IMR-90 (cell line): ENCODE measurements around the gene CCL15. TPM values are rescaled to one million over a fixed set of nuclear protein-coding genes. Genes with fewer than 3 reads are reported as not detected.

ENCODE experiments used
- ATAC-seq: fragments of 200-7000 bp; cut with Tn5 transposase; 2 replicates; pipeline ENCODE4 v1.9.1; 2020; ENCODE audit warnings: low read depth, mild to moderate bottlenecking, moderate library complexity
- BruUV-seq: library from RNA; stranded (reverse); fragments of 400-500 nt; replicated peaks from 2 replicates; lab custom pipeline; 2021; lab: Mats Ljungman, UMichigan
- CTCF ChIA-PET: fragments of 300-600 bp; formaldehyde crosslinking; extraction: SDS; loops from one replicate; lab custom pipeline; 2021; ENCODE audit warnings: antibody characterized with exemption; lab: Yijun Ruan, JAX
- POLR2A ChIA-PET: fragments of 300-600 bp; sonication (Branson Sonifier 250); formaldehyde crosslinking; loops from one replicate; lab custom pipeline; 2022; ENCODE audit warnings: antibody characterized with exemption; ENCODE audit not compliant: unreplicated experiment; lab: Charles Lee
- DNase-seq: peaks from one replicate; pipeline ENCODE4 v3.0.0; 2013
- H2AFZ ChIP-seq: replicated peaks from 2 replicates; pipeline ENCODE3; 2013; ENCODE audit warnings: low read length, mild to moderate bottlenecking; ENCODE audit not compliant: poor library complexity
- H2AK5ac ChIP-seq: 2 replicates; pipeline ENCODE4 v1.6.1; 2013; ENCODE audit warnings: low read depth, low read length, inconsistent platforms
- H2AK9ac ChIP-seq: replicated peaks from 2 replicates; pipeline ENCODE3; 2013; ENCODE audit warnings: mild to moderate bottlenecking, low read depth, low read length, moderate library complexity; ENCODE audit not compliant: poor library complexity
- H2BK120ac ChIP-seq: 2 replicates; pipeline ENCODE4 v1.6.1; 2013; ENCODE audit warnings: low read depth, low read length, inconsistent platforms
- H2BK15ac ChIP-seq: 3 replicates; pipeline ENCODE4 v1.6.1; 2013; ENCODE audit warnings: low read depth, low read length, inconsistent platforms
- H2BK20ac ChIP-seq: 2 replicates; pipeline ENCODE4 v1.6.1; 2013; ENCODE audit warnings: low read depth, mild to moderate bottlenecking, inconsistent platforms, low read length, moderate library complexity
- H2BK5ac ChIP-seq: 2 replicates; pipeline ENCODE4 v1.6.1; 2013; ENCODE audit warnings: mild to moderate bottlenecking, low read depth, low read length, inconsistent platforms; ENCODE audit not compliant: poor library complexity, severe bottlenecking
- H3K14ac ChIP-seq: replicated peaks from 2 replicates; pipeline ENCODE4 v1.6.1; 2013; ENCODE audit warnings: low read depth, low read length, inconsistent platforms
- H3K18ac ChIP-seq: 2 replicates; pipeline ENCODE4 v1.6.1; 2013; ENCODE audit warnings: low read depth, low read length, control low read depth
- H3K23ac ChIP-seq: 2 replicates; pipeline ENCODE4 v1.6.1; 2013; ENCODE audit warnings: low read depth, low read length, inconsistent platforms
- H3K27ac ChIP-seq: 2 replicates; pipeline ENCODE4 v1.5.1; 2013; ENCODE audit warnings: mild to moderate bottlenecking, control low read depth, low read length; ENCODE audit not compliant: insufficient read depth
- H3K27me3 ChIP-seq: 2 replicates; pipeline ENCODE4 v1.6.1; 2013; ENCODE audit warnings: low read length; ENCODE audit not compliant: control insufficient read depth, insufficient read depth
- H3K36me3 ChIP-seq: 2 replicates; pipeline ENCODE4 v1.6.1; 2013; ENCODE audit warnings: low read length, mixed read lengths; ENCODE audit not compliant: control insufficient read depth, insufficient read depth
- H3K4ac ChIP-seq: 2 replicates; pipeline ENCODE4 v1.6.1; 2013; ENCODE audit warnings: low read depth, low read length, inconsistent platforms
- H3K4me1 ChIP-seq: 2 replicates; pipeline ENCODE4 v1.6.1; 2013; ENCODE audit warnings: low read length, mixed read lengths; ENCODE audit not compliant: control insufficient read depth, insufficient read depth
- H3K4me2 ChIP-seq: 2 replicates; pipeline ENCODE4 v1.6.1; 2013; ENCODE audit warnings: low read depth, mild to moderate bottlenecking, control low read depth, low read length, moderate library complexity
- H3K4me3 ChIP-seq: 2 replicates; pipeline ENCODE4 v1.5.1; 2013; ENCODE audit warnings: low read depth, mild to moderate bottlenecking, control low read depth, low read length, moderate library complexity; ENCODE audit not compliant: insufficient read depth
- H3K56ac ChIP-seq: 2 replicates; pipeline ENCODE4 v1.6.1; 2013; ENCODE audit warnings: low read length, inconsistent platforms; ENCODE audit not compliant: insufficient read depth; ENCODE audit errors: extremely low read depth
- H3K79me1 ChIP-seq, 2 experiments: 2 replicates each; pipeline ENCODE4 v1.6.1; 2013; ENCODE audit warnings: low read length in 2 of 2, inconsistent platforms in 1 of 2, low read depth in 1 of 2
- H3K9ac ChIP-seq: 2 replicates; pipeline ENCODE4 v1.6.1; 2013; ENCODE audit warnings: low read depth, low read length, control low read depth
- H3K9me1 ChIP-seq: 2 replicates; pipeline ENCODE4 v1.6.1; 2013; ENCODE audit warnings: low read length, inconsistent platforms; ENCODE audit not compliant: insufficient read depth
- H3K9me3 ChIP-seq: 2 replicates; pipeline ENCODE4 v1.6.1; 2013; ENCODE audit warnings: low read length; ENCODE audit not compliant: control insufficient read depth, insufficient read depth
- H4K20me1 ChIP-seq: 2 replicates; pipeline ENCODE4 v1.6.1; 2013; ENCODE audit warnings: low read length, inconsistent platforms; ENCODE audit not compliant: insufficient read depth
- H4K5ac ChIP-seq: 2 replicates; pipeline ENCODE4 v1.6.1; 2013; ENCODE audit warnings: mild to moderate bottlenecking, low read depth, low read length, control low read depth
- H4K8ac ChIP-seq, 2 experiments: 2 replicates each; pipeline ENCODE4 v1.6.1; 2013; ENCODE audit warnings: low read depth in 2 of 2, low read length in 2 of 2, control low read depth in 1 of 2, inconsistent platforms in 1 of 2
- H4K91ac ChIP-seq: 2 replicates; pipeline ENCODE4 v1.6.1; 2013; ENCODE audit warnings: low read depth, low read length, inconsistent platforms; ENCODE audit not compliant: insufficient read depth
- BHLHE40 ChIP-seq: fragments of 150-350 bp; IDR thresholded peaks from 2 replicates; pipeline ENCODE4 v1.6.1; 2016; ENCODE audit warnings: mild to moderate bottlenecking, low read depth, low read length
- CEBPB ChIP-seq: IDR thresholded peaks from 2 replicates; pipeline ENCODE4 v1.6.1; 2012; ENCODE audit warnings: low read depth, low read length, improper control_type of control experiment
- CHD1 ChIP-seq: IDR thresholded peaks from 2 replicates; pipeline ENCODE4 v1.6.1; 2012; ENCODE audit warnings: low read depth, low read length, improper control_type of control experiment
- FOS ChIP-seq: fragments of 150-350 bp; IDR thresholded peaks from 2 replicates; pipeline ENCODE4 v1.6.1; 2016; ENCODE audit warnings: low read depth, low read length
- MAFK ChIP-seq: IDR thresholded peaks from 2 replicates; pipeline ENCODE4 v1.6.1; 2012; ENCODE audit warnings: low read depth, low read length, improper control_type of control experiment
- MAZ ChIP-seq: IDR thresholded peaks from 2 replicates; pipeline ENCODE4 v1.6.1; 2012; ENCODE audit warnings: low read depth, mild to moderate bottlenecking, low read length, improper control_type of control experiment, moderate library complexity, borderline replicate concordance
- MXI1 ChIP-seq: IDR thresholded peaks from 2 replicates; pipeline ENCODE4 v1.6.1; 2012; ENCODE audit warnings: low read depth, mild to moderate bottlenecking, low read length, moderate library complexity, borderline replicate concordance
- NFE2L2 ChIP-seq: fragments of 150-350 bp; IDR thresholded peaks from 2 replicates; pipeline ENCODE4 v1.6.1; 2016; ENCODE audit warnings: low read depth, mild to moderate bottlenecking, low read length
- POLR2A ChIP-seq: IDR thresholded peaks from 2 replicates; pipeline ENCODE4 v1.6.1; 2012; ENCODE audit warnings: mild to moderate bottlenecking, low read depth, low read length
- RAD21 ChIP-seq: IDR thresholded peaks from 2 replicates; pipeline ENCODE4 v1.6.1; 2012; ENCODE audit warnings: low read length, improper control_type of control experiment
- RCOR1 ChIP-seq: IDR thresholded peaks from 2 replicates; pipeline ENCODE4 v1.6.1; 2012; ENCODE audit warnings: mild to moderate bottlenecking, low read length, improper control_type of control experiment; ENCODE audit not compliant: insufficient replicate concordance
- RFX5 ChIP-seq: IDR thresholded peaks from 2 replicates; pipeline ENCODE4 v1.8.0; 2012; ENCODE audit warnings: low read depth, mild to moderate bottlenecking, low read length, moderate library complexity
- SMC3 ChIP-seq: fragments of 150-350 bp; IDR thresholded peaks from 2 replicates; pipeline ENCODE4 v1.6.1; 2016; ENCODE audit warnings: low read depth, mild to moderate bottlenecking, antibody characterized with exemption, low read length, moderate library complexity
- USF2 ChIP-seq: fragments of 150-350 bp; IDR thresholded peaks from 2 replicates; pipeline ENCODE4 v1.6.1; 2017; ENCODE audit warnings: mild to moderate bottlenecking, antibody characterized with exemption, low read length, low read depth
- WGBS, 2 experiments: methylation state at CpG; one replicate each; pipeline versions ENCODE4 v1.1.5 to v1.1.7; 2013; ENCODE audit warnings: missing lambda C conversion rate in 2 of 2; ENCODE audit not compliant: insufficient read length in 1 of 2; ENCODE audit errors: extremely low coverage in 2 of 2; 5-methylcytosine and 5-hydroxymethylcytosine counted together
- dilution Hi-C: fragments of 300-500 bp; cut with HindIII; formaldehyde crosslinking; loops from one replicate; pipeline ENCODE4 v1.14.3; 2018; ENCODE audit warnings: low sequenced_read_pairs; ENCODE audit not compliant: unreplicated experiment
- in situ Hi-C: fragments of 300-500 bp; cut with MboI; formaldehyde crosslinking; loops from 3 replicates; pipeline ENCODE4 v1.14.3; 2019; ENCODE audit warnings: low sequenced_read_pairs, inconsistent platforms, mixed read lengths
- intact Hi-C: fragments of 100-400 bp; cut with micrococcal nuclease; formaldehyde crosslinking; loops from 2 replicates; pipeline ENCODE4 v1.10.0; 2022
- polyA plus RNA-seq, 3 experiments: library from polyadenylated mRNA; depleted of rRNA; stranded (reverse); fragments of >200 nt; gene quantifications; 2 replicates each; pipeline ENCODE4 v1.2.3, GENCODE V29; 2012; ENCODE audit warnings: low replicate concordance in 1 of 3
- total RNA-seq: library from RNA; depleted of rRNA; stranded (reverse); fragments of >200 nt; gene quantifications from 2 replicates; pipeline ENCODE4 v1.2.3, GENCODE V29; 2012
- TF ChIP-seq, protein P1 (sequence below): fragments of 150-350 bp; IDR thresholded peaks from 2 replicates; pipeline ENCODE4 v1.6.1; 2016; ENCODE audit warnings: low read depth, mild to moderate bottlenecking, low read length, moderate library complexity, borderline replicate concordance
- TF ChIP-seq, protein P2 (sequence below): conservative IDR thresholded peaks from 2 replicates; pipeline ENCODE4 v1.5.1; 2012; ENCODE audit warnings: mild to moderate bottlenecking, low read depth, low read length, improper control_type of control experiment

Gene CCL15
- total and polyA plus RNA-seq, 2 of the 4 experiments (the other 2 are of a cell fraction) = not detected

DNA sequence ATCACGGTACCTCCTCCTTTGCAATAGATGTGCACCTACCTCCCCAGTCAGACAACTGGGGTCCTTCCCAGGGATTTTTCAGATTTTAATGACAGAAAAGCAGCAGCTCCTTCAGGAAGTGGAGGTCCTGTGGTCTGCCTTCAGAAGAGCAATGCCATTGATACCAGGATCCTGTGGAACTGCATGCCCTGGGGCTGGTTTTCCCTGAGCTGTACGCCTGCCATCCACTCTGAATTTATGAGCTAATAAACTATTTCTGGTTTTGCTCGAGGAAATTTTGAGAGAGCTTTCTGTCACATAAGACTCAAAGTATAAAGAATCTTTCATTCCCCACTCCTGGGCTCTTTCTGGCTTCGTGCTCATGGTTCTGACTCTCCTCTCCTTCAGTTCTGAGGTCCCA, 26.4 kb upstream of the CCL15 start:
- WGBS, 2 experiments = 0% methylated on average over 1 of the region's 4 CpGs; no CpG with 5 or more reads in 1 of the 2 experiments
- H3K4me3 ChIP-seq = no peak overlapping the region
- H3K14ac ChIP-seq = no peak overlapping the region
- no peak overlapping the region for H2BK5ac ChIP-seq
- no peak overlapping the region for H2AK5ac ChIP-seq
- H4K8ac ChIP-seq = no peak overlapping the region
- in situ Hi-C loops (no loop called here), dilution Hi-C loops (no loop called here), intact Hi-C loops (no loop called here)
- H4K91ac ChIP-seq = no peak overlapping the region
- H3K4me2 ChIP-seq = no peak overlapping the region
- no peak overlapping the region for H3K27ac ChIP-seq
- H2BK15ac ChIP-seq = no peak overlapping the region
- no peaks in the 10 kb centered on the region for H3K9me1 ChIP-seq
- no peaks in the 10 kb centered on the region for H3K79me1 ChIP-seq
- no peaks in the 10 kb centered on the region for H3K36me3 ChIP-seq
- DNase-seq (no peak), ATAC-seq (no peak)
- no peak overlapping the region for H2BK120ac ChIP-seq
- no peak overlapping the region for H2AFZ ChIP-seq
- TF ChIP-seq, protein P1, sequence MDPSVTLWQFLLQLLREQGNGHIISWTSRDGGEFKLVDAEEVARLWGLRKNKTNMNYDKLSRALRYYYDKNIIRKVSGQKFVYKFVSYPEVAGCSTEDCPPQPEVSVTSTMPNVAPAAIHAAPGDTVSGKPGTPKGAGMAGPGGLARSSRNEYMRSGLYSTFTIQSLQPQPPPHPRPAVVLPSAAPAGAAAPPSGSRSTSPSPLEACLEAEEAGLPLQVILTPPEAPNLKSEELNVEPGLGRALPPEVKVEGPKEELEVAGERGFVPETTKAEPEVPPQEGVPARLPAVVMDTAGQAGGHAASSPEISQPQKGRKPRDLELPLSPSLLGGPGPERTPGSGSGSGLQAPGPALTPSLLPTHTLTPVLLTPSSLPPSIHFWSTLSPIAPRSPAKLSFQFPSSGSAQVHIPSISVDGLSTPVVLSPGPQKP = no peak
- TF ChIP-seq RCOR1 = no peak
- no peak for TF ChIP-seq RAD21
- TF ChIP-seq CEBPB = no peak
- TF ChIP-seq NFE2L2 = no peak
- TF ChIP-seq RFX5 = no peak
- TF ChIP-seq POLR2A = no peak
- TF ChIP-seq BHLHE40 = no peak
- TF ChIP-seq USF2 = no peak
- TF ChIP-seq CHD1 = no peak
- no peak for TF ChIP-seq SMC3
- no peak for TF ChIP-seq MAZ
- TF ChIP-seq FOS = no peak
- TF ChIP-seq, protein P2, sequence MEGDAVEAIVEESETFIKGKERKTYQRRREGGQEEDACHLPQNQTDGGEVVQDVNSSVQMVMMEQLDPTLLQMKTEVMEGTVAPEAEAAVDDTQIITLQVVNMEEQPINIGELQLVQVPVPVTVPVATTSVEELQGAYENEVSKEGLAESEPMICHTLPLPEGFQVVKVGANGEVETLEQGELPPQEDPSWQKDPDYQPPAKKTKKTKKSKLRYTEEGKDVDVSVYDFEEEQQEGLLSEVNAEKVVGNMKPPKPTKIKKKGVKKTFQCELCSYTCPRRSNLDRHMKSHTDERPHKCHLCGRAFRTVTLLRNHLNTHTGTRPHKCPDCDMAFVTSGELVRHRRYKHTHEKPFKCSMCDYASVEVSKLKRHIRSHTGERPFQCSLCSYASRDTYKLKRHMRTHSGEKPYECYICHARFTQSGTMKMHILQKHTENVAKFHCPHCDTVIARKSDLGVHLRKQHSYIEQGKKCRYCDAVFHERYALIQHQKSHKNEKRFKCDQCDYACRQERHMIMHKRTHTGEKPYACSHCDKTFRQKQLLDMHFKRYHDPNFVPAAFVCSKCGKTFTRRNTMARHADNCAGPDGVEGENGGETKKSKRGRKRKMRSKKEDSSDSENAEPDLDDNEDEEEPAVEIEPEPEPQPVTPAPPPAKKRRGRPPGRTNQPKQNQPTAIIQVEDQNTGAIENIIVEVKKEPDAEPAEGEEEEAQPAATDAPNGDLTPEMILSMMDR = no peak
- TF ChIP-seq MAFK = no peak
- no peak for TF ChIP-seq MXI1
- no peaks in the 10 kb centered on the region for H4K20me1 ChIP-seq
- no peak overlapping the region for H2BK20ac ChIP-seq
- CTCF ChIA-PET = no interaction called here
- POLR2A ChIA-PET = no interaction called here
- H3K56ac ChIP-seq = no peak overlapping the region
- H3K9ac ChIP-seq = no peak overlapping the region
- H3K4me1 ChIP-seq = no peaks in the 10 kb centered on the region
- no peaks in the 10 kb centered on the region for H3K9me3 ChIP-seq
- no TSS peak for BruUV-seq
- H3K4ac ChIP-seq = no peak overlapping the region
- H3K23ac ChIP-seq = no peak overlapping the region
- no peak overlapping the region for H2AK9ac ChIP-seq
- no peaks in the 10 kb centered on the region for H3K27me3 ChIP-seq
- no peak overlapping the region for H4K5ac ChIP-seq
- no peak overlapping the region for H3K18ac ChIP-seq
